Neural crest cell (in vitro differentiated cells): ENCODE data around the gene ERBB2. TPM values are rescaled to one million over a fixed set of nuclear protein-coding genes. Genes with fewer than 3 reads are reported as not detected.

Experiments
- DNase-seq: peaks from one replicate; pipeline ENCODE4 v3.0.0; 2021; ENCODE audit warnings: low read depth, mixed read lengths, low spot score
- H3K27ac Mint-ChIP-seq: one replicate; pipeline ENCODE4 v1.8.0; 2021; ENCODE audit warnings: mild to moderate bottlenecking, mixed read lengths; ENCODE audit not compliant: unreplicated experiment
- H3K27me3 Mint-ChIP-seq: 2 replicates; pipeline ENCODE4 v1.8.0; 2021; ENCODE audit warnings: low read depth, mild to moderate bottlenecking, mixed read lengths
- H3K36me3 Mint-ChIP-seq: 2 replicates; pipeline ENCODE4 v1.8.0; 2021; ENCODE audit warnings: low read depth, mild to moderate bottlenecking, mixed read lengths
- H3K4me1 Mint-ChIP-seq: 2 replicates; pipeline ENCODE4 v1.8.0; 2021; ENCODE audit warnings: mixed read lengths
- H3K4me3 Mint-ChIP-seq: one replicate; pipeline ENCODE4 v1.8.0; 2021; ENCODE audit warnings: mild to moderate bottlenecking, mixed read lengths
- H3K9me3 Mint-ChIP-seq: 2 replicates; pipeline ENCODE4 v1.8.0; 2021; ENCODE audit warnings: mixed read lengths
- CTCF ChIP-seq: fragments of 200-600 bp; sonication (generic); conservative IDR thresholded peaks from 2 replicates; pipeline ENCODE4 v1.5.0; 2021; ENCODE audit warnings: antibody characterized with exemption, mild to moderate bottlenecking
- total RNA-seq: library from RNA; stranded (reverse); gene quantifications from 2 replicates; pipeline ENCODE4 v1.2.1, GENCODE V29; 2021

The ERBB2 gene
- total RNA-seq, 1 donor from 2014 or later: 78.4 TPM

DNA sequence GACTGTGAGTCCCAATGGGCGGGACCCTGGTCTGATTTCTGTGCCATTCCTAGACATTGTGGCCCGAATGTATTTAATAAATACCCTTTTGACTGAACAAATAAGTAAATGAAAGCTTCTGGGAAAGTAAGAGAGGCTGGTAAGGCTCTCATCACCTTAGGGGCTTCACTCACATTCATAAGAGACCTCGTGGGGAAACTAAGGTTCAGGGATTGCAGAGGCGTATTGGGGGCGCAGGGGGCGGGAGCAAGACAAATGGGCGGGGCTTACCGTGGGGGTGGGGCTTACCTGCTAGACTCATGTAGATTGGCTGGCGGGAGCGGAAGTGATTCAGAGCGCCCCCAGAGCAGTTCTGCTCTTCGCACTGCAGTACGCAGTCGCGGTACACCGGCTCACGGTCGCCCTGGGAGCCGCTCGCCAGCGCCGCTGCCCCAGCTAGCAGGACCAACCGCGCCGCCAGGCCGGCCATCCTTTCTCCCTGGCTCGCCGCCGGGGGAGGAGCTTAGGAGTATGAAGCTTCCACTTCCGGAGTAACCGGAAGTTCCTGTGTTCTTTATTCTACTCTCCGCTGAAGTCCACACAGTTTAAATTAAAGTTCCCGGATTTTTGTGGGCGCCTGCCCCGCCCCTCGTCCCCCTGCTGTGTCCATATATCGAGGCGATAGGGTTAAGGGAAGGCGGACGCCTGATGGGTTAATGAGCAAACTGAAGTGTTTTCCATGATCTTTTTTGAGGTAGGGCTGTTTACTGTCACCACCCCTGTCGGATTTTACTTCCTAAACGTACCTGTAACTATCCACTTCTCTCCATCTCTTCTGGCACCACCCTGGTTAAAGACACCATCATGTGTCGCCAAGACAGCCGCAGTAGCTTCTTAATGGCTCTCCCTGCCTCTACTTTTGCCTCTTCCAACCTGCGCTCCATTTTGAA, 12.1 kb upstream of the ERBB2 start, which contains the start of gene PGAP3:
Gene PGAP3 (minus strand): TSS at position 512 of the 929 bp plus-strand sequence. CDS start 43 bp downstream, at position 469.
- no peak for TF ChIP-seq CTCF
- Mint-ChIP-seq H3K27ac (peak within 1 kb of the TSS; percentile 99), H3K4me1 (peaks cover 21% of the 10 kb centered on the region), H3K36me3 (peaks cover 7% of the 10 kb centered on the region), H3K27me3 (no peaks in the 10 kb centered on the region), H3K4me3 (peak within 1 kb of the TSS; percentile 99), H3K9me3 (peaks cover 3% of the 10 kb centered on the region)
- peak; percentile 72 for DNase-seq

GRCh38 chr17:39688475-39688835, 11.4 kb upstream of the ERBB2 start:
- no peak for DNase-seq
- Mint-ChIP-seq H3K36me3 (peaks cover 3% of the 10 kb centered on the region), H3K27me3 (no peaks in the 10 kb centered on the region), H3K9me3 (peaks cover 3% of the 10 kb centered on the region), H3K4me1 (peaks cover 21% of the 10 kb centered on the region), H3K27ac (peak overlapping the region; percentile 99), H3K4me3 (peak overlapping the region; percentile 99)
- no peak for TF ChIP-seq CTCF

GRCh38 chr17:39688945-39689344, 10.9 kb upstream of the ERBB2 start:
- Mint-ChIP-seq H3K27me3 (no peaks in the 10 kb centered on the region), H3K27ac (peak overlapping the region; percentile 22)

GRCh38 chr17:39694593-39694992, 5.3 kb upstream of the ERBB2 start:
- H3K27me3 Mint-ChIP-seq: peaks cover 3% of the 10 kb centered on the region
- peaks cover 46% of the 10 kb centered on the region for H3K4me1 Mint-ChIP-seq
- TF ChIP-seq CTCF: no peak
- peak overlapping the region; percentile 78 for H3K27ac Mint-ChIP-seq
- H3K4me3 Mint-ChIP-seq: peak overlapping the region; percentile 24
- no peaks in the 10 kb centered on the region for H3K36me3 Mint-ChIP-seq
- no peak for DNase-seq
- no peaks in the 10 kb centered on the region for H3K9me3 Mint-ChIP-seq

More at GRCh38 chr17:39688945-39689344, 10.9 kb upstream of the ERBB2 start:
- TF ChIP-seq CTCF: no peak
- H3K4me1 Mint-ChIP-seq: peaks cover 21% of the 10 kb centered on the region
- peaks cover 3% of the 10 kb centered on the region for H3K9me3 Mint-ChIP-seq
- peaks cover 2% of the 10 kb centered on the region for H3K36me3 Mint-ChIP-seq
- H3K4me3 Mint-ChIP-seq: peak overlapping the region; percentile 99
- no peak for DNase-seq

DNA sequence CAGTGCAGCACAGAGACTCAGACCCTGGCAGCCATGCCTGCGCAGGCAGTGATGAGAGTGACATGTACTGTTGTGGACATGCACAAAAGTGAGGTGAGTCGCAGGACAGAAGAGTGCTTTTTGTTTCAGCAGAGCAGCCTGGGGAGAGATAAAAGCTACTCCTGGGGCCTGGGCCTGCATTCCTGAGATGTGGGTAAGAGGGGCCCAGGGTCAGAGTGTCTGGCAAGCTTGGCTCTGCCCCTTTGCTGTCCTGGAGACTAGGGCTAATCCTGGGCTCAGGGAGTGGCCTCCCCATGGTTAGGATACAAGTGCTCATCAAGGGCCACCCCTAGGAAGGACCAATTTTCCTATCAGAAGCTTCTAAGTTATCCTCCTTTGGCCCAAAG, 4.8 kb upstream of the ERBB2 start:
- no peaks in the 10 kb centered on the region for H3K36me3 Mint-ChIP-seq
- peak overlapping the region; percentile 88 for H3K4me3 Mint-ChIP-seq
- TF ChIP-seq CTCF: no peak
- H3K27ac Mint-ChIP-seq: peak overlapping the region; percentile 98
- DNase-seq: no peak
- H3K27me3 Mint-ChIP-seq: peaks cover 3% of the 10 kb centered on the region
- no peaks in the 10 kb centered on the region for H3K9me3 Mint-ChIP-seq
- peaks cover 49% of the 10 kb centered on the region for H3K4me1 Mint-ChIP-seq
